Embryonic facial prominence (tissue), 1 donor: ENCODE results near the gene FAM3C.
"Not testable (repeated sequence)": the region's sequence is repeated elsewhere in the genome, so short reads cannot be mapped to it uniquely, and the experiment has no call there.

ENCODE experiments used
- DNase-seq: peaks from one replicate; pipeline ENCODE4 v3.0.0-alpha.2; 2016; ENCODE audit errors: extremely low spot score

FAM3C gene

GRCh38 chr7:121395961-121396757, at the start of gene FAM3C:
Gene FAM3C, minus strand, starts transcription at chr7:121396308. Its CDS starts 13,339 bp downstream, at chr7:121382969.
- DNase-seq = peak; percentile 67

- no peak for DNase-seq
These were observed 46.7 kb upstream of the FAM3C start for GRCh38 chr7:121442845-121443244.

- no peak for DNase-seq
These were observed 44.9 kb upstream of the FAM3C start for GRCh38 chr7:121440857-121441503.

- not testable (repeated sequence) for DNase-seq
These were observed 42.2 kb upstream of the FAM3C start for GRCh38 chr7:121438043-121438955.

- no peak for DNase-seq
These were observed 41.4 kb upstream of the FAM3C start for GRCh38 chr7:121437470-121437869.

- no peak for DNase-seq
These were observed 40.6 kb upstream of the FAM3C start for GRCh38 chr7:121436688-121437087.

GRCh38 chr7:121436136-121436535, 40.0 kb upstream of the FAM3C start:
- no peak for DNase-seq

- DNase-seq = no peak
These were observed 37.7 kb upstream of the FAM3C start for GRCh38 chr7:121433775-121434174.

- DNase-seq = not testable (repeated sequence)
These were observed 36.4 kb upstream of the FAM3C start for GRCh38 chr7:121432486-121432885.

GRCh38 chr7:121431996-121432395, 35.9 kb upstream of the FAM3C start:
- no peak for DNase-seq

GRCh38 chr7:121431389-121431995, 35.4 kb upstream of the FAM3C start:
- no peak for DNase-seq

GRCh38 chr7:121430558-121430957, 34.5 kb upstream of the FAM3C start:
- DNase-seq = no peak

- no peak for DNase-seq
These were observed 33.7 kb upstream of the FAM3C start for GRCh38 chr7:121429798-121430197.

- DNase-seq = no peak
These were observed 32.9 kb upstream of the FAM3C start for GRCh38 chr7:121428855-121429489.

- not testable (repeated sequence) for DNase-seq
These were observed 25.6 kb upstream of the FAM3C start for GRCh38 chr7:121421743-121422142.

GRCh38 chr7:121420976-121421375, 24.9 kb upstream of the FAM3C start:
- DNase-seq = no peak

- no peak for DNase-seq
These were observed 23.4 kb upstream of the FAM3C start for GRCh38 chr7:121419201-121420148.

- no peak for DNase-seq
These were observed 20.4 kb upstream of the FAM3C start for GRCh38 chr7:121416533-121416932.

- DNase-seq = no peak
These were observed 18.3 kb upstream of the FAM3C start for GRCh38 chr7:121414436-121414835.

GRCh38 chr7:121411597-121411979, 15.5 kb upstream of the FAM3C start:
- no peak for DNase-seq
